GM18508 (cell line): ENCODE data around the gene FBXO31.

Source experiments
- ATAC-seq: cut with Tn5 transposase; IDR thresholded peaks from one replicate; pipeline ENCODE4 v1.9.1; 2021; ENCODE audit warnings: moderate number of reproducible peaks; ENCODE audit not compliant: insufficient read depth, unreplicated experiment

The FBXO31 gene

DNA sequence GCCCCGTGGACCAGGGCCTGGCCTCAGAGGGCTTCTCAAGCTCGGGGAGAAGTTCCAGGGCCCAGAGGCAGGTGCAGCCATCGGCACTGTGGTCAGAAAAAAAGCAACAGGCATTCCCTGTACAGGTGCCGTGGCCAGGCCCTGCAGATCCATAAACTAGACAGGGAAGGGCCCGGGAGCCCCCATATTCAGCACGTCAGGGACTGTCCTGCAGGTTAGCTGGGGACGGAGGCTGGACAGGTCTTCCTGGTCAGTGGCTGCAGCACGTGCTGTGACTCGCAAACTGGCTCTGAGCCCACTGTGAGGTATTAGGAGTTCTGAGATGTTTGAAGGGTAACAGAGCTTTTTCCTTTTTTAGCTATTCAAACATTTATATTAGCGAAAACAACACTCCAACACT is 51.4 kb downstream of the FBXO31 start:
- no peak for ATAC-seq

- ATAC-seq: no peak
These were observed 52.3 kb downstream of the FBXO31 start for GRCh38 chr16:87331241-87331801.

GRCh38 chr16:87330646-87331045 is 52.9 kb downstream of the FBXO31 start:
- no peak for ATAC-seq

GRCh38 chr16:87330257-87330624 is 53.3 kb downstream of the FBXO31 start:
- ATAC-seq: no peak

DNA sequence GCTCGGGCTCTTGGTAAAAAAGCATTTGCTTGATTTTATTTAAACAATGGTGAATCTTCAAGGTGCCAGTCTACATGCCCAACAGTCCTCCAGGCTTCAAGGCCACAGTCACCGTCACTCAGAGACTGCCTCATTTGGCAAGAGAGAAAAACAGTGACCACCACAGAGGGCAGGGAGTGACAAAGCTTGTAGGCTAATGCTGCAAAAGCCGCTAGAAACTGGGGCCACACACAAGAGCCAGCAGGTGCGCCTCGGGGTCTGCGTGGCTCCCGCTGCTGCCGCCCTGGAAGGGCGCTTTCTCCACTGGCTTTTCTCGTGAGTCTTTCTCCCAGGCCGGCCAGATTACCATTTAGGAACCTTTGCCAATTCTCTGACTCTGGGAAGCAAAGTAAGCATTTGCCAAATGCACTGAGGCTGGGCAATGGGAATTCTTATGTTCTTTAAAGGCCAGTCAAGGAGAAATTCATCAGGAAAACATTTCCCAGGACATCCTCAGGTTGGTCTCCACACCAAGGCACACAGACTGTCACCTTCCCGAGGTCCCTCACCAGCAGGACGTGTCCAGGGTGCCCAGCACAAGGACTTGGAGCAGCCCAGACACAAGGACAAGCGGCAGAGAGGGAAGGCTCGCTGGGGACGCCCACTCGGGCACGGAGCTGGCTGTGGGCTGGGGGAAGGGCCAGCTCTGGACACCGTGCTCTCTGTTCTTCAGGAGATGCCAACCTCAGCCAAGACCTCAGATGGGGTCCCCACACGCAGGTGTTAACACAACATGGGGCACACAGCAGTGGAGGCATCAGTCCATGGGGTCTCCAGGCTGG is 53.9 kb downstream of the FBXO31 start:
- no peak for ATAC-seq

DNA sequence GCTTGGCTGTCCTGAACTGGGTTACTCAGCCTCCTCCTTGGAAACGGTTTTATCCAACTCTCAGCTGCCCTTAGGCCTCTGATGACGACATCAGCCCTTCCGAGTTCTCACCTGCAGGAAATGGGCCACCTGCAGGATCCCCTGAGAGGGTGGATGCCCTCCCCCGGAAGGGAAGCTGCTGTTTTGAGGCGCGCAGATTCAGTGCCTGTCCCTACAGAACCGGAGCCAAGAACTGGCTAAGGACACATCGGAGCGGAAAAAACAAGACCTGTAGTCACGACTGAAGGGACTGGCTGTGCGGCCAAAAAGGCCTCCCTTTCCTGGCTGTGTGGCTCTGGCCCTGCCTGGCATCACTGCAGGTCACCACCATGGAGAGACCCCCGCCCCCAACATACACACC is 54.7 kb downstream of the FBXO31 start:
- ATAC-seq: no peak

DNA sequence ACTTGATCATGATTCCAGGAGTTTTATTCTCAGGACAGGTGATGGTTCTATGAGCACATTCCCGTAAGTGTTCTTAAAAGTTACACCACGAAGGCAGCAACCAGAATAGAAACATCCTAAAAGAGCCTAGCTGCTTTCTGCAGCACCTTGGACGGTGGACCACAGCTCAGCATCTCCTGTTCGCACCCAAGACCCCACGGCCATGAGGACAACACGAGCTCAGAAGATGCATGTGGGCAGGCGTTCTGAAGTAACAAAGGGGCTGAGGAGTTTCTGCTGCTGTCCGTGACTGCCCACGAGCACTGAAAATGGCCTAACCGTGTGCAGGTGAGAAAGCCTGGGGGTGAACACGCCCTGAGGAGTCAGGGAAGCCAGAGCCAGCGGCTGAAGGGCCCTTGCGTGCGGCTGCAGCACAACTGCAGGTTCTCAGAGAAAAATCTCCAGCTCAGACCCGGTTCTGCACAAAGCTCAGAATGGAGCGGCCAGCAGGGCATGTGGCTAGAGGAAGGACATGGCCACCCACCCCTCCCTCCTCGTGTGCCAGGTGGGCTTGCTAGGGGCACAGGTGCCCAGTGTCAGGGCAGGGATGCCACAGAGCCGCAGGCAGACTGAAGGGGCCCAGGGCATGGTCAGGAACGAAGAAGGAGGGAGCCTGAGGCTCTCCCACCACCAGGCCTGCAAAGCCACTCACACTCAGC is 55.6 kb downstream of the FBXO31 start:
- ATAC-seq: no peak

- ATAC-seq: no peak
These were observed 57.4 kb downstream of the FBXO31 start for GRCh38 chr16:87326151-87326571.

GRCh38 chr16:87325423-87325858 is 58.1 kb downstream of the FBXO31 start:
- no peak for ATAC-seq

GRCh38 chr16:87324411-87325275 is 58.9 kb downstream of the FBXO31 start:
- ATAC-seq: no peak

DNA sequence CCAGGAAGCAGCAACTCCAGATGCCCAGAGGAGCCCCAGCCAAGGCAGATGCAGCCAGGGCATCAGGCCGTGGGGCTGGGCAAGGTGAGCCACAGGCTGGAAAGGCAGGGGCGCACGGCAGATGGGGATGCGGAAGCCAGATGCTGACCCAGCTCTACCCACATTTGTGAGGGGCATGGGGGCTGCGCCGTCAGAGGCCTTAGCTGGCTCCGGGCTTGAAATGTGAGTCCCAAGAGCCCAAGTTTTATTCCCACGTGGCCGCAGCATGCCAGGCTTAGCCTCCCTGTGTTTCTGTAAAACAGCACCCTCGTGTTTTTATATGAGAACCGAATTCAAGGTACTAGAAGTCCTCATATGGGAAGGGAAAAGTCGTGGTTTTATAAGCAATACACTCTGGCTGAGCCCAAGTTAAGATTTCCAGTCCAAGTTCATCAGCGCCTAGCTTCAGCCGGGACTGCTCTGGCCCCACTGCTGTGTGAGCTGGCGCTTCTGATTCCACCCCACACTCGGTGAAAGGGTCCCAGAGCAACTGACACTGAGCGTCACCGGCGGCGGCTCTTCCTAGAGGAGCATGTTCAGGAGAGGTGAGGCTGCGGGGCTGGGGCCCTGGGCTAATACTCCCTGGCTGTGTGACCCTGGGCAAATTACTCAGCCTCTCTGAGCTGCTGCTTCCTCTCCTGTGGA is 59.7 kb downstream of the FBXO31 start:
- ATAC-seq: no peak

GRCh38 chr16:87322833-87323726 is 60.5 kb downstream of the FBXO31 start:
- ATAC-seq: no peak

DNA sequence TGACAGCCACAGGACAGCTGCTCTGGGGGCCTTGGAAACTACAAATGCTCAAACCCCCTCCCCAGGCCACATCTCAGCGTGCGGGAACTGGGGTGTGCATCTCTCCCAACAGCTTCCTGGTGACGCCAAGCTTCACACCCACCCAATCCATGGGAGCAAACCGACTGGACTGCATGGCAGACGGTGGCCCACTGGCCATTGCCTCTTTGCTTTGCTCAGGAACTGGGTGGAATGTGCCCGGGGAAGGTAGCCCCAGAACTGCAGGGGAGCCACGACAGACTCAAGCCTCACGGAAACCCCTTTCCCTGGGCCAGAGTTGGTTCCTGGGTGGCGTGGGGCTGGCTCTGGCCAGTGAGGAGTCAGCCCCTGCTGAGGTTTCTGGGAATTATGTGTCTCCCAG is 61.2 kb downstream of the FBXO31 start:
- ATAC-seq: no peak

DNA sequence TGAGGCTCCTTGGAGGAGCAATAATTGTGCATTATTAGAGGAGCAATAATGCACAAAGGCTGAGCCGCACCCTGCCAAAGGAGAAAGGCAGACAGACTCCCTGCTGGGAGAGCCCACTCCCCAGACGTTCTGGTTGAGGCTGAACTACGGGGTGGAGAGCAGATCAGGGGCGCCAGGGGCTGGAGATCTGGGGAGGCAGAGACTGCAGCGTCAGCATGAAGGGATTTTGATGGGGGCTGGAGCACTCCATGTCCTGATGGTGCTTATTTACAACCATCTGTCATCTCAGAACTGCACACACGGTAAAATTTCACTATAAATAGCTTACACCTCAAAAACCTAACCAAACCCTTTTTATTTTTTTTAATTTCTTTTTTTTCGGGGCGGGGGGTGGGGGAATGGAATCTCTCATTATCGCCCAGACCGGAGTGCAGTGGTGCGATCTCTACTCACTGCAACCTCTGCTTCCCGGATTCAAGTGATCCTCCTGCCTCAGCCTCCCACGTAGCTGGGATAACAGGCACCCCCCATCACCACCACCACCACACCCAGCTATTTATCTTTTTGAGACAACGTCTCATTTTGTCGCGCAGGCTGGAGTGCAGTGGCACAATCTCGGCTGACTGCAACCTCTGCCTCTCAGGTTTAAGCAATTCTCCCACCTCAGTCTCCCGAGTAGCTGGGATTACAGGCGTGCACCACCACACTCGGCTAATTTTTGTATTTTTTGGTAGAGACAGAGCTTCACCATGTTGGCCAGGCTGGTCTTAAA is 62.1 kb downstream of the FBXO31 start:
- ATAC-seq: no peak

- no peak for ATAC-seq
These were observed 62.9 kb downstream of the FBXO31 start for GRCh38 chr16:87320510-87321227.

DNA sequence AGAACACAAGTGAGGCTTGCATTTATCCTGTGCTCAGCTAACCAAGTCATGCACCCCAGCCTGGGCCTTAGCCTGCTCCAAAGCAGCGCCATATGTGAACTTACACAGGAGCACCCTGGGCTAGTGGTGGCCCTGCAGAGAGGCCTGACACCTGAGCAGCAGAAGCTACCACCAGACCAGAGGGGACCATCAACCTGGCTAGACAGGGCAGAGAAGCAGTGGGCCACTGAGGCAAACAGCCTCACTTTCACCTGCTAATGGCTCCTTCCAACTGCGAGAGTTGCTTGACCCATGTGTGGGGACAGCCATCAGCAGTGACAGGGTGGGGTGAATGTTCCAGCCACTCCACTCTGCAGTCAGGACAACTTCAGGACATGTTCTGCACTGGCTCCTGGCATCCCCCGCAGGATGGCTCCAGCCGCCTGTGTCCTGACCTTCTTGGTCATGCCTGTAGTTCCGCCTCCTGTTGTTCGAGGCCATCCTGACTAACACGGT is 63.5 kb downstream of the FBXO31 start:
- ATAC-seq: no peak

GRCh38 chr16:87319011-87319410 is 64.6 kb downstream of the FBXO31 start:
- ATAC-seq: no peak
